Adrenal gland (tissue), 5 donors: ENCODE data around the gene MEIS1.

ENCODE experiments used
- POLR2A ChIP-seq, 2 donors: fragments of 450-650 bp; IDR thresholded peaks; one replicate each; pipeline ENCODE4 v1.6.1; 2017; ENCODE audit warnings: antibody characterized with exemption in 2 of 2, mild to moderate bottlenecking in 2 of 2, moderate library complexity in 1 of 2
- TF ChIP-seq, protein P1 (sequence below), 6 experiments: fragments of 450-650 bp in 4 of 6; fragments of 200-600 bp in 2 of 6; sonication (generic) in 1 of 6; IDR thresholded peaks; 1 replicate in 5 of 6; 2 replicates in 1 of 6; pipeline versions ENCODE4 v1.5.1 to v1.8.0; 2016 to 2021; ENCODE audit warnings: antibody characterized with exemption in 6 of 6, mild to moderate bottlenecking in 2 of 6, moderate library complexity in 1 of 6
- donor health status: DM: no; HTN: no; CAD: no.

DNA sequence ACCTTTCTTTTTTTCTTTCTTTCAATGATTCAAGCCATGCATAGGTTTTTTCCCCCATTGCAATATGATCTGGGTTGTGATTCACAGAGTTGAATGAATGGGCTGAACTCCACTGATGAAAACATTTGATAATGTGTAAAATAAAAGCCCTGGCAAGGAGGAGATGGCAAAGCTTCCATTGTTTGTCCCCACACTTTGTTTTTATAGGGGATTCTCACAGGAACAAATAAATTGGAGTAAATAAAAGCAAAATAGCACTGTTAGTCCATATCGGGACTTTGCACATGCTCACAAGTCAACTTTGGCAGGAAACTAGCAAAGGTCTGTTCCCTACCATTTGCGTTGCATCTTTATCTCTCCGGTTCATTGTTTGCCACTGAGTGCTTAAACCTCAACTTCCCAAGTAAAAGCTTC lies 55.7 kb downstream of the MEIS1 start:
- TF ChIP-seq, protein P1, sequence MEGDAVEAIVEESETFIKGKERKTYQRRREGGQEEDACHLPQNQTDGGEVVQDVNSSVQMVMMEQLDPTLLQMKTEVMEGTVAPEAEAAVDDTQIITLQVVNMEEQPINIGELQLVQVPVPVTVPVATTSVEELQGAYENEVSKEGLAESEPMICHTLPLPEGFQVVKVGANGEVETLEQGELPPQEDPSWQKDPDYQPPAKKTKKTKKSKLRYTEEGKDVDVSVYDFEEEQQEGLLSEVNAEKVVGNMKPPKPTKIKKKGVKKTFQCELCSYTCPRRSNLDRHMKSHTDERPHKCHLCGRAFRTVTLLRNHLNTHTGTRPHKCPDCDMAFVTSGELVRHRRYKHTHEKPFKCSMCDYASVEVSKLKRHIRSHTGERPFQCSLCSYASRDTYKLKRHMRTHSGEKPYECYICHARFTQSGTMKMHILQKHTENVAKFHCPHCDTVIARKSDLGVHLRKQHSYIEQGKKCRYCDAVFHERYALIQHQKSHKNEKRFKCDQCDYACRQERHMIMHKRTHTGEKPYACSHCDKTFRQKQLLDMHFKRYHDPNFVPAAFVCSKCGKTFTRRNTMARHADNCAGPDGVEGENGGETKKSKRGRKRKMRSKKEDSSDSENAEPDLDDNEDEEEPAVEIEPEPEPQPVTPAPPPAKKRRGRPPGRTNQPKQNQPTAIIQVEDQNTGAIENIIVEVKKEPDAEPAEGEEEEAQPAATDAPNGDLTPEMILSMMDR (IDR thresholded peaks at IDR 0.05), result no peak
- no peak for TF ChIP-seq POLR2A (IDR thresholded peaks at IDR 0.05)
